ENCODE data around the gene DMP1.

The DMP1 gene

GRCh38 chr4:87649980-87650379, at the start of gene DMP1:
Gene DMP1 (plus strand): TSS chr4:87650280. CDS start chr4:87656493, 6,213 bp downstream.
- DNase-seq = no peak

DNA sequence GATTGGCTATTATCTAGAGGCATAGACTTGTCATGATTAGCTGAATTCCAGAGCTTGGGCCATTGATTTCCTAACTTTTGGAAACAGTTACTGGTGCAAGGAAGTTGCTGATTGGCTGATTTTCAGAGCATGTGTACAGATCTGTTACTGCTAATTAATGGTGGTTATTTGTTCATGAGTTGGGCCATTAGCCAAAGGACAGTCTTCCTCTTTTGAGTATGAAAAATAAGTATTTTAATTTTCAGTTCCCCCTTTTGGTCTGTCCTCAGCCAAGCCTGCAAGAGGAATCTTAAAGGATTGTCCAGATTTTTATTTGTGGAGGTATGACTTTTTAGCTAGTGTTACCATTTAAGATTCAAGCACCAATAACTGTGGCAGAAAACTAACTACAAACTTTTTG, 48.7 kb upstream of the DMP1 start:
- no peak for DNase-seq

GRCh38 chr4:87608229-87608628, 41.9 kb upstream of the DMP1 start, which contains the start of gene DSPP:
Gene DSPP (plus strand): TSS chr4:87608529. CDS start chr4:87610909, 2,380 bp downstream.
- no peak for DNase-seq

- DNase-seq = no peak
These were observed 35.7 kb upstream of the DMP1 start for GRCh38 chr4:87614292-87614890.

GRCh38 chr4:87616268-87616667, 33.8 kb upstream of the DMP1 start:
- DNase-seq = no peak

- DNase-seq = no peak
These were observed 30.0 kb upstream of the DMP1 start for GRCh38 chr4:87620086-87620485.

DNA sequence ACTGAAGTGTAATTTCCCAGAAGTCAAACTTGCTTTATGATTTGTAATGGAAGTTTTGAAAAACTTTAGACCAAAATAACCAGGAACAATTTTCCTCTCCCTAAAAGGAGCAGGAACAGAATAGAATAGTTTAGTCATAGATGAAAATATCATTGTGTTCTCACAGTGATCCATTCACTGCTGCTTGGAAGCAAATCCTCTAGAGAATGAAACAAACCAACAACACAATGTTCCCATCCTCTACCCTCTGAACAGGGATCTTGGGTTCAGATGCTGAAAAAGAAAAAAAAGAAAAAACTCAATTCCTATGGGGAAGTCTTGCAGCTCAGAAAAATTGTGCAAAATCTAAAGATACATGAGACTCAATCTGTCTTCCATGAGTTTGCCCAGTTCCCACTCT, 29.6 kb upstream of the DMP1 start:
- no peak for DNase-seq

DNA sequence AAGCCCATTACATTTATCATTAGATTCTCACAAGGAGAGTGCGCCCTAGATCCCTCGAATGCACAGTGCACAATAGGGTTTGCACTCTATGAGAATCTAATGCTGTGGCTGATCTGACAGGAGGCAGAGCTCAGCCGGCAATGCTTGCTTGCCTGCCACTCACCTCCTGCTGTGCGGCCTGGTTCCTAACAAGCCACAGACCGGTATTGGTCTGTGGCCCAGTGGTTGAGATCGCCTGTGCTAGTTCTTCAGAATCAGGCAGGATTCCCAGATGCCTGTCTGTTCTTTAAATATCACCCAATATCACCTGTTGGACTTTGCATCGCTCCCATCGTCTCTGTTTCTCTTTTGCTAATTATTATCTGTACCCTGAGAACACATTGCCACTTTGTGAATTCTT, 27.8 kb upstream of the DMP1 start:
- DNase-seq = no peak

GRCh38 chr4:87624698-87625097, 25.4 kb upstream of the DMP1 start:
- no peak for DNase-seq

GRCh38 chr4:87631668-87632067, 18.4 kb upstream of the DMP1 start:
- no peak for DNase-seq

- DNase-seq = peak; percentile 2
These were observed 17.6 kb upstream of the DMP1 start for GRCh38 chr4:87632469-87632868.

DNA sequence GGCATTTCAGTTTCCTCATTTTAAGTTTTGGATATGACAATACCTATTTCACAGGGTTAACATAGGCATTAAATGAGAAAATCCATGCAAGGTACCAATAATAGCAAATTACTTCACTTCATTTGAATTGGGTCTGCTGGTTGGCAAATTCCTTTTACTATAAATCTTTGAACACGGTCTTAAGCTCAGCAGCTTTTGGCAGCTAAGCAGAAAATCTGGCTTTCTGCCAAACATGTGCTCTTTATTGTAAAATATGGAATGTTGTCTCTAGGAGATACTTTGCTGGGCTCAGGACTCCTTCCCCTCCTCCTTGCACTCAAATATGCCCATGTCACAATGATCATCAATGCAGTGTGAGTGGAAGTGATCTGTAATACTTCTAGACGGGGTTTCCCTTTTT, 16.8 kb upstream of the DMP1 start:
- peak; percentile 56 for DNase-seq

GRCh38 chr4:87644286-87644685, 5.8 kb upstream of the DMP1 start:
- no peak for DNase-seq

- no peak for DNase-seq
These were observed 858 bp downstream of the DMP1 start for GRCh38 chr4:87650938-87651337.

DNA sequence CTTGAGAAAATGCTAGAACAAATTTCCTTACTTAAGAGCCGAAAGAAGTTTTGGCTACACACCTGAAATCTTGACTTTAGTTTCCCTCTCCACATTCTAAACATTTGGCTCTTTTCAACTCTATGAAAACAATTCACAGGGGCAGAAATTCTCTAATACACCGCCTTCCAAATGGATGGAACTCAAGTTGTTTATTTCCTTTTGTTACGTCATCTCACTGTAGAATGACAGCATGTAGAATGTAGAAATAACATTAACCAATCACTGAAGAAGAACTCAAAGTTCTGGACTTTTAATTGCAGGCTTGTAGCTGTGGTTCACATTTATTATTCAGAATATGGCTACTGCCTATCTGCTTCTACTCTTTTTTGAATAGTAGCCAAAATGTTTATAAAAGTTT, 1.9 kb downstream of the DMP1 start:
- DNase-seq = no peak

DNA sequence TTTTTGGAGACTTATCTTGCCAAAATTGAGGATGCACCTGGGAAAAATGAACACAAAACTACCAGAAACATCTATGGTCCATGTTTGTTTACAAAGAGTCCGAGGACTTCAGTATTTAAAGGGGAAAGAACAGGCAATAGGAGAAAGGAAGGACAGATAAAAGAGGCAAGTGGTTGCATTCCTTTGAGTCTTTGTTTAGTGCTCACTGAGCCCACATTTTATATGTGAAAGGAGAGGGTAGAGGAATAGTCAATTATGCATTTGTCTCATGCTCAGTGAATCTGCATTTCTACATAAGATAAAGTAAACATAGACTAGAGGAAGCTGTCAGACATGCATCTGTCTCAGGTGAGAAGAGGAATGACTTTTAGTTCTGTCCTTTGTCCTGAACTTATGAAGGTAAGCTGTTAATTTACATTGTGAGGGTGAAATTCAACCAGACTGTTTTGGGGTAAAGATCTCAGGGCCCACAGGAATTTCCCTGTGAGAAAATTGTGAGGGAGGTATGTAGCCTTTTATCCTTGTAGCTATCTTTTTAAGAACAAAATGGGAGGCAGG, 4.5 kb downstream of the DMP1 start:
- DNase-seq = no peak

DNA sequence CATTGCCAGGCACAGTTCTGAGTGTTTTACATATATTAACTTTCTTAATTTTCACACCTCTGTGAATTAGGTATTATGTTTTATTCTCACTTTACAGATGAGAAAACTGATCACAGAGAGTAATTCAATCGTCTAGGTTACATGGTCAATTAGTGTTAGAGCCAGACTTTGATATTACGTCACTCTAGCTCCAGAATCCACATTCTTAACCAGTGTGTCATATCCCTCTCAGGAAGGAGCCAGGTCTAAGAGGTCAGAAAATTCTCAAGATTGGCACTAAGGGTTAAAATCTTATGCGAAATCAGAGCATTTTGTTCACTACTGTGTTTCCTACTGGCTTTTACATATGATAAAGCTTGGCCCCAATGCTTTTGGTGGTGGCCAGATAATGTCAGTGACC, 7.4 kb downstream of the DMP1 start:
- peak; percentile 49 for DNase-seq

GRCh38 chr4:87659247-87659931, 9.3 kb downstream of the DMP1 start:
- peak; percentile 19 for DNase-seq

DNA sequence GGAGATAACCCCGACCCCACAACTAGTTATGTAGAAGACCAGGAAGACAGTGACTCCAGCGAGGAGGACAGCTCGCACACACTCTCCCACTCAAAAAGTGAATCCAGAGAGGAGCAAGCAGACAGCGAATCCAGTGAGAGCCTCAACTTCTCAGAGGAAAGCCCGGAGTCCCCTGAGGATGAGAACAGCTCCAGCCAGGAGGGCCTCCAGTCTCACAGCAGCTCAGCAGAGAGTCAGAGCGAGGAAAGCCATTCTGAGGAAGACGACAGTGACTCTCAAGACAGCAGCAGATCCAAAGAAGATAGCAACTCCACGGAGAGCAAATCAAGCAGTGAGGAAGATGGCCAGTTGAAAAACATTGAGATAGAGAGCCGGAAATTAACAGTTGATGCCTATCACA, 12.8 kb downstream of the DMP1 start:
- DNase-seq = no peak

- DNase-seq = no peak
These were observed 19.3 kb downstream of the DMP1 start for GRCh38 chr4:87669373-87669772.

GRCh38 chr4:87677731-87678130, 27.7 kb downstream of the DMP1 start:
- no peak for DNase-seq

- peak; percentile 74 for DNase-seq
These were observed 29.5 kb downstream of the DMP1 start for GRCh38 chr4:87679449-87680169.

GRCh38 chr4:87680271-87680670, 30.2 kb downstream of the DMP1 start:
- DNase-seq = no peak

DNA sequence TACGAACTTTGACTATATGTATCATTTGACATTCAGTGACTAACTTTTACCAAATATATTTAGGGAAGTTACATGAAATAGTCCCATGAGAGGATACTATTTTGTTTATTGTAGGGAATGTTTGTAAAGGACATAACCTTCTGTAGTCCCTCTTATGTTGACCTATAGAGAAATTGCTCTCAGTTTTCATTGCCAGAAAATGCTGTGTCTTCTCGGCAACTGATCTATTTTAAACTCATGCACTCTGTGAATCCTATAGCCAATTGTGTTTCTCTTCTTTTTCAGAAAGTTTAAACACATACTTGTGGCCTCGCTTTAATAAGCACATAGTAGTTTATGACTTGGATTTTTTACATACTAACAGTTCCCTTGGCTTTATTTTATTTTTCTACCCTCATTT, 38.2 kb downstream of the DMP1 start:
- DNase-seq = no peak
